ENCODE results near the gene DHRS9.

GRCh38 chr2:169105476-169105875, 36.1 kb downstream of the DHRS9 start:
- no peak for TF ChIP-seq REST (IDR thresholded peaks at IDR 0.05; ENCODE audit: unreplicated experiment)
- TF ChIP-seq ZNF331 (CRISPR knock-in tag; IDR thresholded peaks at IDR 0.05; ENCODE audit: low read depth): no peak
- TF ChIP-seq EZH2 (IDR thresholded peaks at IDR 0.05; ENCODE audit: low read depth, unreplicated experiment): no peak
